B cell (primary cell): Measurements from ENCODE around the gene CLEC2L. TPM values are rescaled to one million over a fixed set of nuclear protein-coding genes. Genes with fewer than 3 reads are reported as not detected.

ENCODE experiments used
- ATAC-seq: fragments of 200-7000 bp; cut with Tn5 transposase; one replicate; pipeline ENCODE4 v1.10.0; 2021; ENCODE audit warnings: low read depth, mild to moderate bottlenecking, moderate number of reproducible peaks, moderate library complexity
- CTCF ChIA-PET: fragments of 350-600 bp; sonication (Branson Sonifier 250); formaldehyde crosslinking; loops from one replicate; lab custom pipeline; 2021; ENCODE audit warnings: antibody characterized with exemption, inconsistent platforms; lab: Charles Lee
- POLR2A ChIA-PET: fragments of 350-600 bp; sonication (Branson Sonifier 250); formaldehyde crosslinking; loops from one replicate; lab custom pipeline; 2021; ENCODE audit warnings: antibody characterized with exemption; lab: Charles Lee
- DNase-seq: peaks from one replicate; pipeline ENCODE4 v3.0.0; 2013
- H2AFZ ChIP-seq: 2 replicates; pipeline ENCODE4 v1.6.1; 2012; ENCODE audit warnings: mild to moderate bottlenecking, low read depth, low read length; ENCODE audit not compliant: insufficient read depth, poor library complexity, severe bottlenecking
- H3K27ac ChIP-seq, 2 donors: 1 replicate in 1 of 2; 2 replicates in 1 of 2; pipeline ENCODE4 v1.5.1; 2012 to 2013; ENCODE audit warnings: low read length in 2 of 2, mild to moderate bottlenecking in 2 of 2, moderate library complexity in 1 of 2
- H3K27me3 ChIP-seq, 4 experiments: fragments of 200-600 bp in 1 of 4; sonication (generic) in 1 of 4; replicated peaks in 1 of 4; 1 replicate in 2 of 4; 2 replicates in 2 of 4; pipeline versions ENCODE4 v1.6.1 to v1.7.0; 2013 to 2016; ENCODE audit warnings: low read length in 3 of 4, mild to moderate bottlenecking in 2 of 4, mixed read lengths in 1 of 4, moderate library complexity in 1 of 4; ENCODE audit not compliant: insufficient read depth in 4 of 4, control insufficient read depth in 3 of 4; ENCODE audit errors: control extremely low read depth in 1 of 4
- H3K36me3 ChIP-seq, 2 experiments: replicated peaks in 1 of 2; 1 replicate in 1 of 2; 2 replicates in 1 of 2; pipeline versions ENCODE4 v1.6.1 to v1.7.1; 2013; ENCODE audit warnings: low read length in 1 of 2; ENCODE audit not compliant: insufficient read depth in 2 of 2, control insufficient read depth in 1 of 2; ENCODE audit errors: control extremely low read depth in 1 of 2, extremely low read depth in 1 of 2
- H3K4me1 ChIP-seq, 2 donors: fragments of 200-600 bp in 1 of 2; sonication (generic) in 1 of 2; 1 replicate in 1 of 2; 2 replicates in 1 of 2; pipeline versions ENCODE4 v1.5.1 to v1.6.1; 2013 to 2017; ENCODE audit warnings: low read length in 2 of 2; ENCODE audit not compliant: control insufficient read depth in 2 of 2, insufficient read depth in 2 of 2
- H3K4me2 ChIP-seq: replicated peaks from 2 replicates; pipeline ENCODE3; 2012; ENCODE audit warnings: mild to moderate bottlenecking, low read depth, low read length; ENCODE audit not compliant: poor library complexity, severe bottlenecking
- H3K4me3 ChIP-seq, 5 experiments: fragments of 200-600 bp in 1 of 5; sonication (generic) in 1 of 5; 1 replicate in 3 of 5; 2 replicates in 2 of 5; pipeline versions ENCODE4 v1.5.1 to v1.7.0; 2011 to 2016; ENCODE audit warnings: low read length in 4 of 5, mild to moderate bottlenecking in 4 of 5, low read depth in 2 of 5, control low read depth in 1 of 5, moderate library complexity in 1 of 5; ENCODE audit not compliant: insufficient read depth in 1 of 5; ENCODE audit errors: control extremely low read depth in 1 of 5, extremely low read depth in 1 of 5
- H3K79me2 ChIP-seq: fragments of 200-600 bp; sonication (generic); one replicate; pipeline ENCODE4 v1.6.0; 2016; ENCODE audit warnings: low read length; ENCODE audit not compliant: control insufficient read depth, insufficient read depth
- H3K9ac ChIP-seq: fragments of 200-600 bp; sonication (generic); 2 replicates; pipeline ENCODE4 v1.6.1; 2017; ENCODE audit warnings: mild to moderate bottlenecking, low read length, moderate library complexity
- H3K9me3 ChIP-seq, 3 donors: one replicate each; pipeline versions ENCODE4 v1.6.1 to v1.7.1; 2013; ENCODE audit warnings: low read length in 2 of 3; ENCODE audit not compliant: control insufficient read depth in 2 of 3, insufficient read depth in 1 of 3; ENCODE audit errors: control extremely low read depth in 1 of 3
- H4K20me1 ChIP-seq: 2 replicates; pipeline ENCODE4 v1.6.0; 2012; ENCODE audit warnings: mild to moderate bottlenecking, low read length; ENCODE audit not compliant: insufficient read depth, control insufficient read depth, poor library complexity, severe bottlenecking
- H3K27ac Mint-ChIP-seq: one replicate; pipeline ENCODE4 v1.8.0; 2021; ENCODE audit warnings: mixed read lengths
- H3K27me3 Mint-ChIP-seq: one replicate; pipeline ENCODE4 v1.8.0; 2021; ENCODE audit warnings: mixed read lengths
- H3K4me1 Mint-ChIP-seq: one replicate; pipeline ENCODE4 v1.8.0; 2021; ENCODE audit warnings: mixed read lengths
- H3K4me3 Mint-ChIP-seq: one replicate; pipeline ENCODE4 v1.8.0; 2021; ENCODE audit warnings: mixed read lengths
- H3K9me3 Mint-ChIP-seq: one replicate; pipeline ENCODE4 v1.8.0; 2022; ENCODE audit warnings: mixed read lengths; ENCODE audit not compliant: insufficient read depth
- EZH2 ChIP-seq: IDR thresholded peaks from 2 replicates; pipeline ENCODE4 v1.6.1; 2012; ENCODE audit warnings: borderline replicate concordance, low read depth, mild to moderate bottlenecking, moderate library complexity, low read length; ENCODE audit not compliant: insufficient read depth, poor library complexity, severe bottlenecking
- WGBS: methylation state at CpG from one replicate; pipeline ENCODE4 v1.1.5; 2013; ENCODE audit warnings: missing lambda C conversion rate; ENCODE audit not compliant: insufficient coverage; 5-methylcytosine and 5-hydroxymethylcytosine counted together
- intact Hi-C: fragments of 100-400 bp; cut with micrococcal nuclease; formaldehyde crosslinking; loops from one replicate; pipeline ENCODE4 v1.10.0; 2022
- polyA plus RNA-seq: library from polyadenylated mRNA; depleted of rRNA; stranded (reverse); fragments of >200 nt; gene quantifications from 2 replicates; pipeline ENCODE4 v1.2.3, GENCODE V29; 2012
- total RNA-seq, 2 donors: library from RNA; stranded (reverse); fragments of 120-200 nt in 1 of 2; gene quantifications; 1 replicate in 1 of 2; 2 replicates in 1 of 2; pipeline versions ENCODE4 v1.2.3 to v1.2.4, GENCODE V29; 2013 to 2022
- TF ChIP-seq, protein P1 (sequence below): fragments of 200-600 bp; IDR thresholded peaks from one replicate; pipeline ENCODE4 v1.8.0; 2022; ENCODE audit warnings: antibody characterized with exemption, mild to moderate bottlenecking

The CLEC2L gene
- total and polyA plus RNA-seq, 2 donors (not counting 1 experiment from before 2014, with no cell fraction given) = not detected

DNA sequence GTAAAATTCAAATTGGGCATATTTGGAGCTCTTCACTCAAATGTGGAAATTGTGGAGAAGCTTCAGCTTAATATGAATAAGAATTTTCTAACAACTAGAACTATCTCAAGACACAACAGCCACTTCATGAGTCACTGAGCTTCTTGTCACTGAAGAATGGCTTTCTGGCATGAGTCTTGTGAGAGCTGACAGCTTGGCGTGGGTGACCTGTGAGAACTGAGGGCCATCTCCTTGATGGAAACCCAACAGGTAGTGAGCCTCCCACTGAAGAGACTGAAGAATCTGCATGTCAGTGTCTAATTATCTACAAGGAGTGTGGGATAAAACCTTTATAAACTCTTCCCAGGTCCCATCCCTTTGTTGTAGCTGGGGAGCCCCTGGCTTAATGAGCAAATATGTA lies 66.0 kb downstream of the CLEC2L start:
- no peaks in the 10 kb centered on the region for H3K9me3 Mint-ChIP-seq
- H3K4me2 ChIP-seq = no peak overlapping the region
- DNase-seq = no peak
- H3K9ac ChIP-seq = no peak overlapping the region
- H3K79me2 ChIP-seq = no peaks in the 10 kb centered on the region
- H3K4me1 Mint-ChIP-seq = no peaks in the 10 kb centered on the region
- no peak overlapping the region for H2AFZ ChIP-seq
- H3K4me3 Mint-ChIP-seq = no peak overlapping the region
- no peaks in the 10 kb centered on the region for H3K4me1 ChIP-seq
- ChIA-PET POLR2A (no interaction called here), CTCF (interaction anchor here (0.7 to 3.4 kb wide), 6 partner anchors 9 to 550 kb away, joined by 3 to 14 read pairs (median 4); no protein-coding TSS in a partner anchor)
- TF ChIP-seq, protein P1, sequence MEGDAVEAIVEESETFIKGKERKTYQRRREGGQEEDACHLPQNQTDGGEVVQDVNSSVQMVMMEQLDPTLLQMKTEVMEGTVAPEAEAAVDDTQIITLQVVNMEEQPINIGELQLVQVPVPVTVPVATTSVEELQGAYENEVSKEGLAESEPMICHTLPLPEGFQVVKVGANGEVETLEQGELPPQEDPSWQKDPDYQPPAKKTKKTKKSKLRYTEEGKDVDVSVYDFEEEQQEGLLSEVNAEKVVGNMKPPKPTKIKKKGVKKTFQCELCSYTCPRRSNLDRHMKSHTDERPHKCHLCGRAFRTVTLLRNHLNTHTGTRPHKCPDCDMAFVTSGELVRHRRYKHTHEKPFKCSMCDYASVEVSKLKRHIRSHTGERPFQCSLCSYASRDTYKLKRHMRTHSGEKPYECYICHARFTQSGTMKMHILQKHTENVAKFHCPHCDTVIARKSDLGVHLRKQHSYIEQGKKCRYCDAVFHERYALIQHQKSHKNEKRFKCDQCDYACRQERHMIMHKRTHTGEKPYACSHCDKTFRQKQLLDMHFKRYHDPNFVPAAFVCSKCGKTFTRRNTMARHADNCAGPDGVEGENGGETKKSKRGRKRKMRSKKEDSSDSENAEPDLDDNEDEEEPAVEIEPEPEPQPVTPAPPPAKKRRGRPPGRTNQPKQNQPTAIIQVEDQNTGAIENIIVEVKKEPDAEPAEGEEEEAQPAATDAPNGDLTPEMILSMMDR = no peak
- no peak for TF ChIP-seq EZH2
- no peak overlapping the region for H3K27ac ChIP-seq
- H3K36me3 ChIP-seq = peaks cover 1 to 22% of the 10 kb centered on the region in 2 experiments
- no peaks in the 10 kb centered on the region for H4K20me1 ChIP-seq
- WGBS = no CpG with 5 or more reads among the region's 1 CpG
- no peak overlapping the region for H3K27ac Mint-ChIP-seq
- H3K4me3 ChIP-seq = no peak overlapping the region
- no peaks in the 10 kb centered on the region for H3K27me3 ChIP-seq
- peaks cover 0 to 3% (median 0%) of the 10 kb centered on the region in 3 donors for H3K9me3 ChIP-seq
- intact Hi-C loops = no loop called here
- no peaks in the 10 kb centered on the region for H3K27me3 Mint-ChIP-seq
- no peak for ATAC-seq

DNA sequence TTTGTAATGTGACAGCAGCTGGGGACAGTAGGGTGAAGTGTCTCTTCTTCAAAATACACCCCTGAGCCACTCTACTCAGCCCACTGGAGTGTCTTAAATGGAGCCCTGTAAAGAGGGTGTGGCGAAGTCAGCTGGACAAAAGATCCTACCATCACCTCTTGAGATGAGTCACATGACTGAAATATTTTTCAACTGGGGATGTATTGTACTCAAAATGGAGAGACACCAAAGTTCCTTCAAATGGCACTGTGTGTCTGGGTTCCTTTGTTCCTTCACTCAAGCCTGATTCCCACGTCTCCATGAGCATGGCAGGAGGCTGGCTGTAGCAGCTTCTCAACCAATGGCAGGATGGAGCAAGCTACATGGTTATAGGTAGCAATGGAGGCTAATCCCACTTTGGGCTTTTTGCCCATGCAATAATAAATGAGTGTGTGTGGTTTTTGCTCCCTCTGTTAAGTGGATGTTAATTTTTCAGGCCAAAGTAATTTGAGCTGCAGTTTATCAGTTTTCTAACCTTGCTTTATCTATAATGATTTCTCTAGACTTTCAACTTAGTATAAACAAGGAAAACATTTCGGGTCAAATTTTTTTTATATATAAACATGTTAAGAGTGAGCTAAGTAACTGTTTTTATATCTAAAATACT lies 68.2 kb downstream of the CLEC2L start:
- no peaks in the 10 kb centered on the region for H3K9me3 ChIP-seq
- WGBS = 100% methylated on average over 1 of the region's 3 CpGs
- no peak overlapping the region for H2AFZ ChIP-seq
- no peaks in the 10 kb centered on the region for H3K4me1 ChIP-seq
- intact Hi-C loops = no loop called here
- H3K27me3 ChIP-seq = no peaks in the 10 kb centered on the region
- no peak for TF ChIP-seq EZH2
- TF ChIP-seq, protein P1 = no peak
- H4K20me1 ChIP-seq = no peaks in the 10 kb centered on the region
- POLR2A ChIA-PET = no interaction called here
- H3K27me3 Mint-ChIP-seq = no peaks in the 10 kb centered on the region
- DNase-seq = no peak
- no peak overlapping the region for H3K27ac Mint-ChIP-seq
- H3K9ac ChIP-seq = no peak overlapping the region
- no peak overlapping the region for H3K4me3 Mint-ChIP-seq
- no peak overlapping the region for H3K27ac ChIP-seq
- H3K36me3 ChIP-seq = peaks cover 1 to 38% of the 10 kb centered on the region in 2 experiments
- CTCF ChIA-PET = no interaction called here
- ATAC-seq = no peak
- no peaks in the 10 kb centered on the region for H3K79me2 ChIP-seq
- H3K4me3 ChIP-seq = no peak overlapping the region
- H3K9me3 Mint-ChIP-seq = no peaks in the 10 kb centered on the region
- no peaks in the 10 kb centered on the region for H3K4me1 Mint-ChIP-seq
- H3K4me2 ChIP-seq = no peak overlapping the region
